Measurements from ENCODE around the gene NEK5. TPM values are rescaled to one million over a fixed set of nuclear protein-coding genes. Genes with fewer than 3 reads are reported as not detected.
"Not testable (repeated sequence)": the region's sequence is repeated elsewhere in the genome, so short reads cannot be mapped to it uniquely, and the experiment has no call there.

NEK5 gene
- total and polyA plus RNA-seq, 2 experiments from 2014 or later = 0.73 to 1.3 TPM

DNA sequence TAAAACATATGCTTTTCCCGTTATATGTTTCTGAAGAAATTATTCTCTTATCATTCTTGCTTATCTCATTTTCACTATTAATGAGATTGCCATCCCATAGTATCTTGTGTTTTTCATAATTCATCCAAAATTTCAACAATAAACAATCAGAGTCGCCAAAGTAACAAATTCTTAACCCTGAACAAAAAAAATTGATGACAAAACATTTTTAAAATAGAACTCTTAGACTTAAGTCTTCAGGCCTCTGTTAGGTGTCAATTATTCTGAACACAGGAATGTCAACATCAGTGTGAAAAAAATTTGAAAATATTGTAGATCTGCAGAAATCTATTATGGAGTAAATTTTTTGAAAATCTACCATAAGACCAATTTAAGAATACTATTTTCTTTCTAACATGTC, 37.4 kb downstream of the NEK5 start (continued):
- TF ChIP-seq, protein P1, sequence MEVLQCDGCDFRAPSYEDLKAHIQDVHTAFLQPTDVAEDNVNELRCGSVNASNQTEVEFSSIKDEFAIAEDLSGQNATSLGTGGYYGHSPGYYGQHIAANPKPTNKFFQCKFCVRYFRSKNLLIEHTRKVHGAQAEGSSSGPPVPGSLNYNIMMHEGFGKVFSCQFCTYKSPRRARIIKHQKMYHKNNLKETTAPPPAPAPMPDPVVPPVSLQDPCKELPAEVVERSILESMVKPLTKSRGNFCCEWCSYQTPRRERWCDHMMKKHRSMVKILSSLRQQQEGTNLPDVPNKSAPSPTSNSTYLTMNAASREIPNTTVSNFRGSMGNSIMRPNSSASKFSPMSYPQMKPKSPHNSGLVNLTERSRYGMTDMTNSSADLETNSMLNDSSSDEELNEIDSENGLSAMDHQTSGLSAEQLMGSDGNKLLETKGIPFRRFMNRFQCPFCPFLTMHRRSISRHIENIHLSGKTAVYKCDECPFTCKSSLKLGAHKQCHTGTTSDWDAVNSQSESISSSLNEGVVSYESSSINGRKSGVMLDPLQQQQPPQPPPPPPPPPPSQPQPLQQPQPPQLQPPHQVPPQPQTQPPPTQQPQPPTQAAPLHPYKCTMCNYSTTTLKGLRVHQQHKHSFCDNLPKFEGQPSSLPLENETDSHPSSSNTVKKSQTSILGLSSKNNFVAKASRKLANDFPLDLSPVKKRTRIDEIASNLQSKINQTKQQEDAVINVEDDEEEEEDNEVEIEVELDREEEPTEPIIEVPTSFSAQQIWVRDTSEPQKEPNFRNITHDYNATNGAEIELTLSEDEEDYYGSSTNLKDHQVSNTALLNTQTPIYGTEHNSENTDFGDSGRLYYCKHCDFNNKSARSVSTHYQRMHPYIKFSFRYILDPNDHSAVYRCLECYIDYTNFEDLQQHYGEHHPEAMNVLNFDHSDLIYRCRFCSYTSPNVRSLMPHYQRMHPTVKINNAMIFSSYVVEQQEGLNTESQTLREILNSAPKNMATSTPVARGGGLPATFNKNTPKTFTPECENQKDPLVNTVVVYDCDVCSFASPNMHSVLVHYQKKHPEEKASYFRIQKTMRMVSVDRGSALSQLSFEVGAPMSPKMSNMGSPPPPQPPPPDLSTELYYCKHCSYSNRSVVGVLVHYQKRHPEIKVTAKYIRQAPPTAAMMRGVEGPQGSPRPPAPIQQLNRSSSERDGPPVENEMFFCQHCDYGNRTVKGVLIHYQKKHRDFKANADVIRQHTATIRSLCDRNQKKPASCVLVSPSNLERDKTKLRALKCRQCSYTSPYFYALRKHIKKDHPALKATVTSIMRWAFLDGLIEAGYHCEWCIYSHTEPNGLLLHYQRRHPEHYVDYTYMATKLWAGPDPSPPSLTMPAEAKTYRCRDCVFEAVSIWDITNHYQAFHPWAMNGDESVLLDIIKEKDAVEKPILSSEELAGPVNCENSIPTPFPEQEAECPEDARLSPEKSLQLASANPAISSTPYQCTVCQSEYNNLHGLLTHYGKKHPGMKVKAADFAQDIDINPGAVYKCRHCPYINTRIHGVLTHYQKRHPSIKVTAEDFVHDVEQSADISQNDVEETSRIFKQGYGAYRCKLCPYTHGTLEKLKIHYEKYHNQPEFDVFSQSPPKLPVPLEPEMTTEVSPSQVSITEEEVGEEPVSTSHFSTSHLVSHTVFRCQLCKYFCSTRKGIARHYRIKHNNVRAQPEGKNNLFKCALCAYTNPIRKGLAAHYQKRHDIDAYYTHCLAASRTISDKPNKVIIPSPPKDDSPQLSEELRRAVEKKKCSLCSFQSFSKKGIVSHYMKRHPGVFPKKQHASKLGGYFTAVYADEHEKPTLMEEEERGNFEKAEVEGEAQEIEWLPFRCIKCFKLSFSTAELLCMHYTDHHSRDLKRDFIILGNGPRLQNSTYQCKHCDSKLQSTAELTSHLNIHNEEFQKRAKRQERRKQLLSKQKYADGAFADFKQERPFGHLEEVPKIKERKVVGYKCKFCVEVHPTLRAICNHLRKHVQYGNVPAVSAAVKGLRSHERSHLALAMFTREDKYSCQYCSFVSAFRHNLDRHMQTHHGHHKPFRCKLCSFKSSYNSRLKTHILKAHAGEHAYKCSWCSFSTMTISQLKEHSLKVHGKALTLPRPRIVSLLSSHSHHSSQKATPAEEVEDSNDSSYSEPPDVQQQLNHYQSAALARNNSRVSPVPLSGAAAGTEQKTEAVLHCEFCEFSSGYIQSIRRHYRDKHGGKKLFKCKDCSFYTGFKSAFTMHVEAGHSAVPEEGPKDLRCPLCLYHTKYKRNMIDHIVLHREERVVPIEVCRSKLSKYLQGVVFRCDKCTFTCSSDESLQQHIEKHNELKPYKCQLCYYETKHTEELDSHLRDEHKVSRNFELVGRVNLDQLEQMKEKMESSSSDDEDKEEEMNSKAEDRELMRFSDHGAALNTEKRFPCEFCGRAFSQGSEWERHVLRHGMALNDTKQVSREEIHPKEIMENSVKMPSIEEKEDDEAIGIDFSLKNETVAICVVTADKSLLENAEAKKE (CRISPR knock-in tag; IDR thresholded peaks at IDR 0.05) = no peak
- TF ChIP-seq NANOG (IDR thresholded peaks at IDR 0.05; ENCODE audit: borderline replicate concordance) (no peak), POLR2AphosphoS5 (IDR thresholded peaks at IDR 0.05; ENCODE audit: low read depth) (no peak), ZNF114 (CRISPR knock-in tag; IDR thresholded peaks at IDR 0.05) (no peak), EZH2 (IDR thresholded peaks at IDR 0.05; ENCODE audit: low read depth, unreplicated experiment) (no peak)
- TF ChIP-seq, protein P2, sequence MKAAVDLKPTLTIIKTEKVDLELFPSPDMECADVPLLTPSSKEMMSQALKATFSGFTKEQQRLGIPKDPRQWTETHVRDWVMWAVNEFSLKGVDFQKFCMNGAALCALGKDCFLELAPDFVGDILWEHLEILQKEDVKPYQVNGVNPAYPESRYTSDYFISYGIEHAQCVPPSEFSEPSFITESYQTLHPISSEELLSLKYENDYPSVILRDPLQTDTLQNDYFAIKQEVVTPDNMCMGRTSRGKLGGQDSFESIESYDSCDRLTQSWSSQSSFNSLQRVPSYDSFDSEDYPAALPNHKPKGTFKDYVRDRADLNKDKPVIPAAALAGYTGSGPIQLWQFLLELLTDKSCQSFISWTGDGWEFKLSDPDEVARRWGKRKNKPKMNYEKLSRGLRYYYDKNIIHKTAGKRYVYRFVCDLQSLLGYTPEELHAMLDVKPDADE (IDR thresholded peaks at IDR 0.05) = no peak

DNA sequence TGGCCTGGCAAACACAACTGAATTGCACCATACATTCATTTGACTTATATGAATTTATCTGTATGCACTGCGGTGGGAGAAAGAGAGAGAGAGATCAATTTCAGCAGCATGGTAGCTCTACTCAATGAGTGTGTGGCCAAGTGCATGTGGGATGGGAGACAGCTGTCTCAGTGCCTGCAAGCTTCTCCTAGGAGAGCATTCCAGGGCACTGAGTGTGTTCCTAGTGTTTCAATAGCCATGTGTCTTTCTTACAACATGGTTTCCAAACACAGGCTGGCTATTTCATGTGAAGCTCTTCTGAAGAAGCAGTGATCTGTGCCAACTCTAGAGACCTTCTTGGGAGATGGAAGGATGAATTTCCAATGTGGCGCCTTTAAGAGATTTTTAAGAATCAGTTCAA, 43.5 kb downstream of the NEK5 start:
- Mint-ChIP-seq H3K27ac (no peak overlapping the region), H3K36me3 (ENCODE audit: low read depth) (no peaks in the 10 kb centered on the region), H3K4me1 (no peaks in the 10 kb centered on the region), H3K27me3 (ENCODE audit: insufficient read depth, low read depth, poor library complexity) (no peaks in the 10 kb centered on the region), H3K4me3 (no peak overlapping the region), H3K9me3 (no peaks in the 10 kb centered on the region; the same call in 2 of the 3 replicates)
- no peaks in the 10 kb centered on the region for H4K20me1 ChIP-seq (replicated peaks; ENCODE audit: insufficient read depth)
- no peaks in the 10 kb centered on the region for H3K4me1 ChIP-seq (ENCODE audit: insufficient read depth)
- H3K27me3 ChIP-seq (ENCODE audit: insufficient read depth) = no peaks in the 10 kb centered on the region
- no peaks in the 10 kb centered on the region for H3K9me2 ChIP-seq (ENCODE audit: insufficient read depth)
- H2AFZ ChIP-seq = no peak overlapping the region
- ATAC-seq (no peak), DNase-seq (ENCODE audit: low spot score) (no peak)
- H3K79me2 ChIP-seq (replicated peaks; ENCODE audit: insufficient read depth) = no peaks in the 10 kb centered on the region
- no peaks in the 10 kb centered on the region for H3F3A ChIP-seq (replicated peaks; ENCODE audit: low read depth)
- no peak overlapping the region for H3K4me3 ChIP-seq
- TF ChIP-seq, protein P3, sequence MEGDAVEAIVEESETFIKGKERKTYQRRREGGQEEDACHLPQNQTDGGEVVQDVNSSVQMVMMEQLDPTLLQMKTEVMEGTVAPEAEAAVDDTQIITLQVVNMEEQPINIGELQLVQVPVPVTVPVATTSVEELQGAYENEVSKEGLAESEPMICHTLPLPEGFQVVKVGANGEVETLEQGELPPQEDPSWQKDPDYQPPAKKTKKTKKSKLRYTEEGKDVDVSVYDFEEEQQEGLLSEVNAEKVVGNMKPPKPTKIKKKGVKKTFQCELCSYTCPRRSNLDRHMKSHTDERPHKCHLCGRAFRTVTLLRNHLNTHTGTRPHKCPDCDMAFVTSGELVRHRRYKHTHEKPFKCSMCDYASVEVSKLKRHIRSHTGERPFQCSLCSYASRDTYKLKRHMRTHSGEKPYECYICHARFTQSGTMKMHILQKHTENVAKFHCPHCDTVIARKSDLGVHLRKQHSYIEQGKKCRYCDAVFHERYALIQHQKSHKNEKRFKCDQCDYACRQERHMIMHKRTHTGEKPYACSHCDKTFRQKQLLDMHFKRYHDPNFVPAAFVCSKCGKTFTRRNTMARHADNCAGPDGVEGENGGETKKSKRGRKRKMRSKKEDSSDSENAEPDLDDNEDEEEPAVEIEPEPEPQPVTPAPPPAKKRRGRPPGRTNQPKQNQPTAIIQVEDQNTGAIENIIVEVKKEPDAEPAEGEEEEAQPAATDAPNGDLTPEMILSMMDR (conservative IDR thresholded peaks at IDR 0.05; ENCODE audit: low read depth in 2 of 2) = no peak
- TF ChIP-seq NANOG (IDR thresholded peaks at IDR 0.05; ENCODE audit: borderline replicate concordance) = no peak
- no peak for TF ChIP-seq JUNB (IDR thresholded peaks at IDR 0.05; ENCODE audit: unreplicated experiment)
- no peak for TF ChIP-seq EZH2 (IDR thresholded peaks at IDR 0.05; ENCODE audit: low read depth, unreplicated experiment)
- TF ChIP-seq EZH2phosphoT487 (IDR thresholded peaks at IDR 0.05; ENCODE audit: unreplicated experiment) = no peak
- TF ChIP-seq POLR2AphosphoS5 (IDR thresholded peaks at IDR 0.05; ENCODE audit: low read depth) = no peak
- no peaks in the 10 kb centered on the region for H3K36me3 ChIP-seq (ENCODE audit: insufficient read depth)
- H3K4me2 ChIP-seq = no peak overlapping the region
- no peak overlapping the region for H3K27ac ChIP-seq (ENCODE audit: low read depth)

DNA sequence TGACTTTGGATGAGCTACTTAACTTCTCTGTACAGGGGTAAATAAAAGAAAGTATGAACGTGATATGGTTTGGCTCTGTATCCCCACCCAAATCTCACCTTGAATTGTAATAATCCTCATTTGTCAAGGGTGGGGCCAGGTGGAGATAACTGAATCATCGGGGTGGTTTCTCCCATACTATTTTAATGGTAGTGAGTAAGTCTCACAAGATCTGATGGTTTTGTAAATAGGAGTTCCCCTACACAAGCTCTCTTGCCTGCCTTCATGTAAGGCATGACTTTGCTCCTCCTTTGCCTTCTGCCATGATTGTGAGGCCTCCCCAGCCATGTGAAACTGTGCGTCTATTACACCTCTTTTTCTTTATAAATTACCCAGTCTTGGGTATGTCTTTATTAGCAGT, 43.9 kb downstream of the NEK5 start:
- DNase-seq (ENCODE audit: low spot score); H3K27ac ChIP-seq (ENCODE audit: low read depth); H3K9me2 ChIP-seq (ENCODE audit: insufficient read depth); H3K27me3 ChIP-seq (ENCODE audit: insufficient read depth); ATAC-seq; H3K9me3 Mint-ChIP-seq; H3K79me2 ChIP-seq (replicated peaks; ENCODE audit: insufficient read depth); H2AFZ ChIP-seq; H3K4me1 Mint-ChIP-seq; H3F3A ChIP-seq (replicated peaks; ENCODE audit: low read depth); H4K20me1 ChIP-seq (replicated peaks; ENCODE audit: insufficient read depth); H3K36me3 ChIP-seq (ENCODE audit: insufficient read depth); H3K4me1 ChIP-seq (ENCODE audit: insufficient read depth); H3K27ac Mint-ChIP-seq; H3K27me3 Mint-ChIP-seq (ENCODE audit: insufficient read depth, low read depth, poor library complexity); H3K4me3 Mint-ChIP-seq; H3K4me2 ChIP-seq; H3K4me3 ChIP-seq; H3K36me3 Mint-ChIP-seq (ENCODE audit: low read depth): not testable (repeated sequence)

Measured in GM23338 (cell line).